ENCODE measurements around the gene SENP1. TPM values are rescaled to one million over a fixed set of nuclear protein-coding genes. Genes with fewer than 3 reads are reported as not detected.

SENP1 gene
- polyA plus RNA-seq, 1 donor, result 14.8 TPM

DNA sequence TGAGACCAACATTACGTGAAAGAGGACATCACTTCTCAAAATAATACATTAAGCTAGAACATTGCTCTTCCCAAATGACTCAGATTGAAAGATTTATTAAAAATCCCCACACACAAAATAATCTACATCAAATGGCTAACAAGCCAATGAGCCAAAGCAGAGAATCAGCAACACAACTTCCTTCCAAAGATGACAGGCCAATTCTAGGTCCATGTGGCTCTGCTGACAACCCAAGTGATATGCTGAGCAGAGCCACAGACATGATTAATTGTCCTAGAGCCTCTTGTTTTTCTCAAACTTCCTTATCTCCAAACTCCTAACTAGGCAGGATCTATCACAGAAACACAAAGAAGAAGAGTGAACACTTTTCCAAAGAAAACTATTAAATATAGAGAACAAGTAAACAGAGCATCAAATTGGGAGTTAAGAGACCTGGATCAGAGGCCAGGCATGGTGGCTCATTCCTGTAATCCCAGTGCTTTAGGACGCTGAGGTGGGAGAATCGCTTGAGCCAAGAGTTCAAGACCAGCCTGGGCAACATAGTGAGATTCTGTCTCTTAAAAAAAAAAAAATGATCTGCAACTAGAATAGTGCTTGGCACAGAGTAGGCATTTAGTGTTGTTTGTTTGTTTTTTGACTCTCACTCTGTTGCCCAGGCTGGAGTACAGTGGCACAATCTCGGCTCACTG is 38.5 kb downstream of the SENP1 start:
- no peak for DNase-seq (ENCODE audit: low read depth)

- no peak for DNase-seq (ENCODE audit: low read depth)
These were observed 40.8 kb downstream of the SENP1 start for GRCh38 chr12:48065041-48065440.

DNA sequence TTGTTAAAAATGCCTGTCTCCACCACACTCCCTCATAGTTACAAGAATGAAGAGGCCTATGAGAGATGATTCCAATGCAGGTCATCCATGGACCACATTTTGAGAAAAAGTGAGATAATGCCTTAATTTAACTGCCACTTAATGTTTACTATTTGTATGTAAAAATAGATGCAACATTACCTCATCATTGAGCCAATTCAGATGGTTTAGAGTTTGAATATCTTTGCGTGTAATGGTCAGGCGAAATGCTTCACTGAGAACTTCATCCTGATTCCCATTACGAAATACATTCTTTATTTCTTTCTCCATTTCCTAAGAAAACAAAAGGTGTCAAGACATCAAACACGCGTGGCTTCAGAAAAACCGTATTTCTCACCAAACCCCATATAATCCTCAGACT is 42.3 kb downstream of the SENP1 start:
- DNase-seq (ENCODE audit: low read depth), result no peak

DNA sequence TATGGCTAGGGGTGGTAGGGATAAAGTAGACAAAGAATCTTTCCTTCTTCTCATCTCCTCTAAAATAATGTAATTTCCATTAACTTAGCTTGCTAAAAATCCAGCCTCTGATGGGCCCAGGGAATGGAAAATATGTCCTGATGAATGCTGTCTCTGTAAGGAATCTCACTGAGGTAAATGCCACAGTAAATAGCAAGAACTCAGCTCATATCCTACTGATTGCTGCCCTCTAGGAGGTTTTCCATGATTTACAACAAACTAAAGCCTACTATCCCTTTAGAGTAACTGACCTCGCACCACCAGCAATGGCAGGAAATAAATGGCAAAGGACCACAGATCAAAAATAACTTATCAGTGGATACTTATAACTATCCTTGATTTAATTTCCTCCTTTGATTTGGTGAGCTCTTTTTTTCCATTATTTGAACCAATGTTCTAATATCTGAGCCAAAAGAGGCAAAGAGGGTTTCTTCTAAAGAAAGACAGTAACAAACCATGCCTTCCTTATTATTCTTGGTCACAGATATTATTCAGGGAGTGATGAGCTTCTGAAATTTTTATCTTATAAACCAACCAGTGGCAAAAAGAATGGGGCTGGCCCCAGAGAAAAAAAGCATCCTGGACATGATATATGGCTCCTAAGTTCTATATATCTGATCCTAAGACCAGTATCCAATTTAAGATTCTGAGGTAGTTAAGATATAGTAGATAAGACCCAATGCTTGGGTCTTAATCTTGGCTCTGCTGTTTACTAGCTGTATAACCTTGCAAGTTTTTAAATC is 43.8 kb downstream of the SENP1 start:
- DNase-seq (ENCODE audit: low read depth), result no peak

GRCh38 chr12:48060474-48060873 is 45.4 kb downstream of the SENP1 start:
- no peak for DNase-seq (ENCODE audit: low read depth)

GRCh38 chr12:48058771-48059170 is 47.1 kb downstream of the SENP1 start:
- DNase-seq (ENCODE audit: low read depth), result no peak

GRCh38 chr12:48054955-48055821 is 50.7 kb downstream of the SENP1 start:
- DNase-seq (ENCODE audit: low read depth), result no peak

- DNase-seq (ENCODE audit: low read depth), result no peak
These were observed 52.0 kb downstream of the SENP1 start for GRCh38 chr12:48053883-48054282.

- no peak for DNase-seq (ENCODE audit: low read depth)
These were observed 52.8 kb downstream of the SENP1 start for GRCh38 chr12:48053122-48053521.

DNA sequence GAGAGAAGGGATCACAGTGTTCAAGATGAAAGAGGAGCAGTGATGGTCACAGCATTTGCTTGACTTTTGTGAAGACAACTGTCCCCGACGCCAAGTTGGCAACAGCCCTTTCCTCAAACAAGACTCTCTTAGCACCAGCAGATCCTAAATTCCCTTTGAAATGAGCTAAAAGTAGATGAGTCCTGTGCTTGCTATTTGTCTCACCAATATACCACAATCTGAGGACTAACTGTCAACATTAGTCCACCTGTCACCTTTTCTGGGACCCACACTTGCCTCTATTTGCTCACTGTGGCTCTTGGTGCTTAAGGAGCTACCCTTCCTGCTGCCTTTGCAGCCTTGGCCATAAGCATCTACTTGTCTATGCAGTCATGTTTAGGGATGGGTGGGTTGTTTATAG is 54.2 kb downstream of the SENP1 start:
- no peak for DNase-seq (ENCODE audit: low read depth)

GRCh38 chr12:48050174-48050573 is 55.7 kb downstream of the SENP1 start:
- DNase-seq (ENCODE audit: low read depth), result no peak

GRCh38 chr12:48045965-48046518 is 59.8 kb downstream of the SENP1 start:
- no peak for DNase-seq (ENCODE audit: low read depth)

GRCh38 chr12:48045061-48045846 is 60.6 kb downstream of the SENP1 start:
- no peak for DNase-seq (ENCODE audit: low read depth)

- no peak for DNase-seq (ENCODE audit: low read depth)
These were observed 61.5 kb downstream of the SENP1 start for GRCh38 chr12:48044396-48044795.

DNA sequence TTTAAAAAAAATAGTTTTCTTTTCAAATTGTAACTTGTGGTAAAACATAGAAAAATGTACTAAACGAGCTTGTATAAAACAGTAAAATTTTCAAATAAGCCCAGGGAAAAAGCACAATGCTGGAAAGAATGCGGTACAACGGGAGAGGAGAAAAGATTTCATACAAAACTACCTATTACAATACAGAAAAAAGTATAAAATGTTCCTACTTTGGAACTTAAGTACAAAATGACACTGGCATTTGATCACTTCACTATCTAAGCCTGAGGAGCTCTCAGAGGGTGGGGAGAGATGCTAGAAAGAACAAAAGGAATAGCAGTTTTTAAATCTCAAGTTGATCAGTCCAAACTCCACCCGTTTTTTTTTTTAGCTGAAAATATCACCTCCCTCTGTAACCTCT is 62.1 kb downstream of the SENP1 start:
- no peak for DNase-seq (ENCODE audit: low read depth)

GRCh38 chr12:48041591-48042423 is 64.1 kb downstream of the SENP1 start:
- no peak for DNase-seq (ENCODE audit: low read depth)

DNA sequence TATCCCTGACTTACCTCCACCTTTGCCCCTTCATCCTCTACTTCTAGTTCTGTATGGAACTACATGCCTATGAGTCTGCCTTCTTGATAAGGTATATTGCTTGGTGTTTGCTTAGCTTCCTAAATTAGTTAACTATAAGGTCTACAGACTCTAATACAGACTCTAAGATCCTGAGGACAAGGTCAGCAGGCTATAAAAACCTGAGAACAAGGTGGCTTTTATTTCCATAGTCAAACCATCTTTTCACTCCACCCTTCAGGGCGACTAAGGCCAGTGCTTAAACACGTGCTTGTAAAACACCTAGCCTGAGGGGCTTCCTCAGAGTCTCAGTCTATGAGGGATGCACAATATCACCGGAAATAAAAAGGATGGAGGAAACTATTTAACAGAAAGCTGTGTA is 65.5 kb downstream of the SENP1 start:
- no peak for DNase-seq (ENCODE audit: low read depth)

DNA sequence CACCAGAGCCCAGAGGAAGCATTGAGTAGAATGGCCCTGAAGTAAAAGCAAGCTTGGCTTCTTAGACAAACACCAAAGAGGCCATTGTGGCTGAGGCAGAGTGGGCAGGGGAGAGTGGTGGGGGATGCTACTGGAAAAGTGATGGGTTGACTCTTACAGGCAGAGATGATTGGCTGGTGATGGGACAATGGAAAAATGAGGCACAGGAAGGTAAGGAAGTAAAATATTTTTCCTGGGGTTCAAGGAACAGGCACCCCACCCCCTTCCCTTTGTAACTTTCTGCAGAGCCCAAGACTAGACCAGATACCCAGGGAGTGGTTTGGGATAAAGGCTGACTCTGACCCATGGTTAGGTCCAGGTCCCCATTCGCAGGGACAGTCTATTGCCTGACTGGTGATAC is 66.7 kb downstream of the SENP1 start:
- DNase-seq (ENCODE audit: low read depth), result no peak

- DNase-seq (ENCODE audit: low read depth), result no peak
These were observed 67.8 kb downstream of the SENP1 start for GRCh38 chr12:48038085-48038484.

GRCh38 chr12:48037267-48037915 is 68.5 kb downstream of the SENP1 start:
- no peak for DNase-seq (ENCODE audit: low read depth)

All from forelimb muscle (tissue), 1 donor.